Natural killer cell (primary cell): ENCODE results near the gene SERGEF. TPM values are rescaled to one million over a fixed set of nuclear protein-coding genes. Genes with fewer than 3 reads are reported as not detected.
A peak's percentile ranks its signal among the peaks of the same experiment; 100 is the strongest.

Source experiments
- ATAC-seq, 3 donors: fragments of 150-1000 bp in 2 of 3; fragments of 200-7000 bp in 1 of 3; cut with Tn5 transposase; 1 replicate in 1 of 3; 2 replicates in 2 of 3; pipeline ENCODE4 v1.10.0; 2021; ENCODE audit warnings: mild to moderate bottlenecking in 2 of 3, moderate library complexity in 2 of 3
- DNase-seq, 2 donors: peaks; one replicate each; pipeline versions ENCODE4 v3.0.0 to v3.0.0-alpha.2; 2013 to 2021; ENCODE audit warnings: mixed read lengths in 1 of 2
- H3K27ac ChIP-seq: one replicate; pipeline ENCODE4 v1.5.1; 2013; ENCODE audit warnings: mild to moderate bottlenecking, low read length
- H3K27me3 ChIP-seq: one replicate; pipeline ENCODE4 v1.6.1; 2013; ENCODE audit warnings: low read length; ENCODE audit not compliant: control insufficient read depth, insufficient read depth
- H3K36me3 ChIP-seq: one replicate; pipeline ENCODE4 v1.6.1; 2013; ENCODE audit warnings: low read length; ENCODE audit not compliant: control insufficient read depth, insufficient read depth
- H3K4me1 ChIP-seq: one replicate; pipeline ENCODE4 v1.6.1; 2013; ENCODE audit warnings: low read length; ENCODE audit not compliant: control insufficient read depth, insufficient read depth
- H3K4me3 ChIP-seq: one replicate; pipeline ENCODE4 v1.5.1; 2013; ENCODE audit warnings: low read length
- H3K9me3 ChIP-seq: one replicate; pipeline ENCODE4 v1.6.1; 2013; ENCODE audit warnings: low read length; ENCODE audit not compliant: control insufficient read depth, insufficient read depth
- H3K27ac Mint-ChIP-seq, 2 donors: one replicate each; pipeline ENCODE4 v1.8.0; 2022; ENCODE audit warnings: mild to moderate bottlenecking in 2 of 2, mixed read lengths in 2 of 2, moderate library complexity in 1 of 2
- H3K27me3 Mint-ChIP-seq, 2 donors: one replicate each; pipeline ENCODE4 v1.8.0; 2022; ENCODE audit warnings: low read depth in 2 of 2, mixed read lengths in 2 of 2
- H3K36me3 Mint-ChIP-seq: one replicate; pipeline ENCODE4 v1.8.0; 2022; ENCODE audit warnings: mixed read lengths
- H3K4me1 Mint-ChIP-seq, 2 donors: one replicate each; pipeline ENCODE4 v1.8.0; 2022; ENCODE audit warnings: mixed read lengths in 2 of 2
- H3K4me3 Mint-ChIP-seq: one replicate; pipeline ENCODE4 v1.8.0; 2022; ENCODE audit warnings: mild to moderate bottlenecking, moderate library complexity, mixed read lengths
- H3K9me3 Mint-ChIP-seq, 2 donors: one replicate each; pipeline ENCODE4 v1.8.0; 2022; ENCODE audit warnings: mixed read lengths in 2 of 2
- CTCF ChIP-seq: fragments of 200-600 bp; IDR thresholded peaks from one replicate; pipeline ENCODE4 v1.8.0; 2022; ENCODE audit warnings: antibody characterized with exemption
- whole genome bisulfite sequencing: methylation state at CpG from one replicate; pipeline ENCODE4 v1.1.7; 2013; ENCODE audit warnings: missing lambda C conversion rate; ENCODE audit not compliant: insufficient coverage; 5-methylcytosine and 5-hydroxymethylcytosine counted together
- intact Hi-C: fragments of 100-400 bp; cut with micrococcal nuclease; formaldehyde crosslinking; loops from one replicate; pipeline ENCODE4 v1.14.2; 2022
- total RNA-seq, 4 donors: library from RNA; stranded (reverse); fragments of 120-200 nt in 1 of 4; gene quantifications; one replicate each; pipeline versions ENCODE4 v1.2.3 to v1.2.4, GENCODE V29; 2013 to 2022

Gene SERGEF
- total RNA-seq, 3 donors from 2014 or later (not counting 1 experiment from before 2014, with no cell fraction given), result 67.5 to 78.6 (median 69.4) TPM

DNA sequence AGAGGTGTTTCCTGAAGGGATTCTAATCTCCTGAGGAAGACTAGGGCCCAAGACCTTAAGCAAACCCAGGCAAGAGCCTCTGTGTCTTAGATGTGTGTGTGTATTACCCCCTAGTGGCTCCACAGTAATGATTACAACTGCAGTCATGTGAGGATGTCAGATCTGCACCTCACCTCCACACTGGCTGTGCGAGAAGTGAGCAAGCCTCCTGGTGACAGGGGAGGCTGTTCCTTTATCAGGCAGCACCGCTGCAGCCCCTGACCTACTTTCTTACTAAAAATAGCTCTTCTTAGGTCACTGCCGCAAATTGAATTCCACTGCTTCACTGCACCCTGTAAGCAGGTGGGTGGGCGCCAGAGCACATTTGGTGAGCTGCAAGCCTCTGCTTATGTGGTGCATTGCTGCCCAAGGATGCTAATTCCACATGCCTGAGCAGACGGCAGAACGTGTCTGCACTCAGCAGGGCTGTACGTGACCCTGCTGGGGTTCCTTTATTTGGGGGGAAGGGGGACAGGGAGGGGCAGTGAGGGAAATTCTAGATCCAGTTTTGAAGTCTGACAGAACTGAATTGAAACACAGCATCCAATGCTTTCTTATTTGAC lies 165.9 kb downstream of the SERGEF start:
- Histone ChIP-seq H3K4me1 (no peaks in the 10 kb centered on the region), H3K27ac (no peak overlapping the region), H3K36me3 (peaks cover 10% of the 10 kb centered on the region), H3K9me3 (no peaks in the 10 kb centered on the region), H3K4me3 (no peak overlapping the region), H3K27me3 (no peaks in the 10 kb centered on the region)
- Mint-ChIP-seq H3K27me3 (no peaks in the 10 kb centered on the region), H3K4me3 (no peak overlapping the region), H3K9me3 (no peaks in the 10 kb centered on the region), H3K4me1 (peaks cover 5 to 6% of the 10 kb centered on the region in 2 donors), H3K36me3 (no peaks in the 10 kb centered on the region), H3K27ac (no peak overlapping the region)
- intact Hi-C loops, result no loop called here
- ATAC-seq (no peak), DNase-seq (no peak)
- no peak for TF ChIP-seq CTCF
- WGBS, result 78% methylated on average over 7 of the region's 7 CpGs

DNA sequence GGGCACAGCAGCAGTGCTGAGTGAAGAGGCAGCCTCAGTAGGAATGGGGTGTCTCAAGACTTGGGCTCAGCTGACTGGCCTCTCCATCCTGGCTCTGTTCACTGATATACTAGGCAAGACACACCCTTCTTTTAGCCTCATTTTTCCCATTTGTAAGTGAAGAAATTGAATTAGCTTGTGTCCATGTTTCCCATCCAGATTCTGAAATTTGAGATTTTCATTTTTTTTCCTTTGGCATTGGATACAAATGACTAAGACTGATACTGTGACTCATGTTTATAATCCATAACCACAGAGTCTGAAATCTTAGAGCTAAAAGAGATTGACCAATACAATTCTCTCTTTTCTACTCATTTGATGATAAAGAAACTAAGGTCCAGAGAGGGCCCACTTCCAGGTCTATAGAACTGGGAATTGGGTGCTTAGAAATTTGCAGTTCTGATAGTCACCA lies 167.4 kb downstream of the SERGEF start:
- ATAC-seq, result no peak
- Histone ChIP-seq H3K27ac (no peak overlapping the region), H3K9me3 (no peaks in the 10 kb centered on the region), H3K4me1 (peaks cover 2% of the 10 kb centered on the region), H3K36me3 (peaks cover 10% of the 10 kb centered on the region), H3K27me3 (no peaks in the 10 kb centered on the region), H3K4me3 (no peak overlapping the region)
- no peak for TF ChIP-seq CTCF
- Mint-ChIP-seq H3K9me3 (no peaks in the 10 kb centered on the region), H3K4me1 (peaks cover 7 to 17% of the 10 kb centered on the region in 2 donors), H3K27ac (no peak overlapping the region), H3K4me3 (no peak overlapping the region), H3K27me3 (no peaks in the 10 kb centered on the region), H3K36me3 (no peaks in the 10 kb centered on the region)
- intact Hi-C loops, result no loop called here
- DNase-seq, result no peak

DNA sequence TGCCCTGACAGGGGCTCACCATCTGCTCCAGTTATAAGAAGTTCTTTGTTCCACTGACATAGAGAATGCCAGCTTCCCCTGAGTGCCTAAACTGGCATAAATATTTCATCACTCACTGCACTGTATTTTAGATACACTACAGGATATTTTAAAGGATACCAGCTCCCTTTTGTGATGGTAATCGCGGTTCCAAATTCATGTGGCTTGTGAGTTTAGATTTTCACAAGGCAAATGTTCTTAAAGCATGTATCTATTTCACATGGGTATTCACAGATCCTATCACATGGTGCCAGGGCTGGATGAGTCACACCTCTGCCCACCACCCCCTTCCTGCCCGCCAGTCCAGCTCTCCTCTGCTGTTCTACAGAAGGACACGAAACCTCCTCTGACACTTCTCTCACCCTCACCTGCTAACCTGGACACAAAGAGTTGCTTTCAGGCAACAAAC lies 172.7 kb downstream of the SERGEF start:
- DNase-seq, result no peak
- ATAC-seq, result peak in 2 of 3 donors; percentile 59 to 68
- Histone ChIP-seq H3K9me3 (no peaks in the 10 kb centered on the region), H3K4me3 (no peak overlapping the region), H3K27ac (no peak overlapping the region), H3K4me1 (peaks cover 4% of the 10 kb centered on the region), H3K36me3 (no peaks in the 10 kb centered on the region), H3K27me3 (no peaks in the 10 kb centered on the region)
- no peaks in the 10 kb centered on the region for H3K27me3 Mint-ChIP-seq
- no peak overlapping the region for H3K4me3 Mint-ChIP-seq
- H3K36me3 Mint-ChIP-seq, result no peaks in the 10 kb centered on the region
- intact Hi-C loops, result no loop called here
- peak overlapping the region in 1 of 2 donors; percentile 76 for H3K27ac Mint-ChIP-seq
- no peak for TF ChIP-seq CTCF
- peaks cover 17 to 25% of the 10 kb centered on the region in 2 donors for H3K4me1 Mint-ChIP-seq
- no peaks in the 10 kb centered on the region for H3K9me3 Mint-ChIP-seq
- WGBS, result 82% methylated on average over 4 of the region's 4 CpGs

DNA sequence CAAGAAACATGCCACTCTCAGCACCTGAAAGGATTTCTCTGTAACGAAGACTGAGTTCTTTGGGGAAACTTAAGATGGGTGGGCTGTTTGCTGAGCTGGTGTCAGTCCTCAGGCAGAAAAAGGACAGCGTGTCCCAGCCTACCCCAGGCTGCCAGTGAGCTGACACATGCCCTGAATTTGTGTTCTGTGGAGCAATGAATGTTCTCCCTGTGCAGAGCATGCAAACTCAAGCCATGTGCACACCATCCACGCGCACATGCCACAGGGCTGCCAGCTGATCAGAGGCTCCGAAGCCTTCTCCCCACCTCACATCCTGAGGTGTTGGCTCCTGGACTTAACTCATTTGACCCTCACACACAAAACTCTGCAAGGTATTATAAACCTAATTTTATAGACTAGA lies 173.4 kb downstream of the SERGEF start:
- Histone ChIP-seq H3K36me3 (no peaks in the 10 kb centered on the region), H3K27ac (no peak overlapping the region), H3K9me3 (no peaks in the 10 kb centered on the region), H3K4me1 (peaks cover 4% of the 10 kb centered on the region), H3K4me3 (no peak overlapping the region), H3K27me3 (no peaks in the 10 kb centered on the region)
- no peak overlapping the region for H3K4me3 Mint-ChIP-seq
- H3K9me3 Mint-ChIP-seq, result no peaks in the 10 kb centered on the region
- H3K36me3 Mint-ChIP-seq, result no peaks in the 10 kb centered on the region
- ATAC-seq, result no peak
- WGBS, result 98% methylated on average over 5 of the region's 5 CpGs
- DNase-seq, result no peak
- H3K27me3 Mint-ChIP-seq, result no peaks in the 10 kb centered on the region
- peaks cover 17 to 25% of the 10 kb centered on the region in 2 donors for H3K4me1 Mint-ChIP-seq
- no peak overlapping the region for H3K27ac Mint-ChIP-seq
- no peak for TF ChIP-seq CTCF
- intact Hi-C loops, result no loop called here
